ENCODE data around the gene ZNF652. TPM values are rescaled to one million over a fixed set of nuclear protein-coding genes. Genes with fewer than 3 reads are reported as not detected.

Gene ZNF652
- polyA plus RNA-seq, 1 of the 3 experiments (the other 2 are of a cell fraction), result 5.1 TPM

- TF ChIP-seq EP300 (IDR thresholded peaks at IDR 0.05; ENCODE audit: borderline replicate concordance in 1 of 2, low read depth in 1 of 2, low read length in 1 of 2) (no peak), ZBTB33 (IDR thresholded peaks at IDR 0.05; ENCODE audit: borderline replicate concordance, low read depth) (no peak)
These were observed 103.7 kb downstream of the ZNF652 start (continued) for GRCh38 chr17:49258394-49258793.

DNA sequence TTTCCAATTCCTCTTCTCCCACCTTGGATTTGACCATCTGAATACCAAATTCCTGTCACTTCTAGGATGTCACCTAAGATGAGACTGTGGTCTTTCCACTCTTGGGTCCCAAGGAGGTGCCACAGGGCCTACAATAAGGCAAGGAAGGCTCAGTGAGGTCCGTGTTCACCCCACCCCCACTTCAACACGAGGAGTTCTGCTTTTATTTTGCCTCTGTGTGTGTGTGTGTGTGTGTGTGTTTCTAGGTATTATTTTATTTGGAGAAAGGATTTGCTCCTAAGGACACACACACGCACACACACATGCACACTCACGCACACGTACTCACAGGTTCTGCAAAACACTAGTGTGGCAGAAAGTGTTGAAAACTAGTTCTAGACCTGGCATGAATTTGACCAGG, 106.9 kb downstream of the ZNF652 start:
- Histone ChIP-seq H2AFZ (ENCODE audit: low read depth) (no peak overlapping the region), H4K20me1 (ENCODE audit: insufficient read depth) (no peaks in the 10 kb centered on the region), H3K9me2 (no peaks in the 10 kb centered on the region), H3K36me3 (replicated peaks in 1 of 2; ENCODE audit: control insufficient read depth in 1 of 2, insufficient read depth in 2 of 2, low read length in 1 of 2) (no peaks in the 10 kb centered on the region), H3K27ac (ENCODE audit: low read depth in 2 of 2, low read length in 1 of 2) (no peak overlapping the region), H3F3A (replicated peaks; ENCODE audit: insufficient read depth) (peaks cover 4% of the 10 kb centered on the region), H3K9me3 (no peaks in the 10 kb centered on the region), H3K27me3 (ENCODE audit: insufficient read depth) (peaks cover 4% of the 10 kb centered on the region; the same call in 1 of the 2 replicates), H3K9ac (no peak overlapping the region), H3K79me2 (ENCODE audit: insufficient read depth) (no peaks in the 10 kb centered on the region), H3K4me3 (ENCODE audit: low read depth in 2 of 2, low read length in 1 of 2) (no peak overlapping the region), H3K4me1 (ENCODE audit: control insufficient read depth in 1 of 2, insufficient read depth in 2 of 2, low read depth in 1 of 2, low read length in 1 of 2) (peaks cover 2 to 4% of the 10 kb centered on the region in 2 experiments; a peak in 1 of 4 replicates), H3K4me2 (no peak overlapping the region)
- 61% methylated on average over 5 of the region's 5 CpGs for WGBS (ENCODE audit: low lambda C conversion rate)
- DNase-seq, result no peak
- ChIA-PET POLR2A (no interaction called here), CTCF (interaction anchor here (1.6 kb wide), 1 partner anchor 36 kb away, joined by 5 read pairs; no protein-coding TSS in a partner anchor)
- TF ChIP-seq REST (IDR thresholded peaks at IDR 0.05; ENCODE audit: low read depth, low read length) (no peak), NRF1 (IDR thresholded peaks at IDR 0.05; ENCODE audit: low read depth, low read length) (no peak), TAF1 (IDR thresholded peaks at IDR 0.05; ENCODE audit: borderline replicate concordance, low read depth, low read length) (no peak)
- TF ChIP-seq, protein P1, sequence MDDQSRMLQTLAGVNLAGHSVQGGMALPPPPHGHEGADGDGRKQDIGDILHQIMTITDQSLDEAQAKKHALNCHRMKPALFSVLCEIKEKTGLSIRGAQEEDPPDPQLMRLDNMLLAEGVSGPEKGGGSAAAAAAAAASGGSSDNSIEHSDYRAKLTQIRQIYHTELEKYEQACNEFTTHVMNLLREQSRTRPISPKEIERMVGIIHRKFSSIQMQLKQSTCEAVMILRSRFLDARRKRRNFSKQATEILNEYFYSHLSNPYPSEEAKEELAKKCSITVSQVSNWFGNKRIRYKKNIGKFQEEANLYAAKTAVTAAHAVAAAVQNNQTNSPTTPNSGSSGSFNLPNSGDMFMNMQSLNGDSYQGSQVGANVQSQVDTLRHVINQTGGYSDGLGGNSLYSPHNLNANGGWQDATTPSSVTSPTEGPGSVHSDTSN (IDR thresholded peaks at IDR 0.05), result no peak
- TF ChIP-seq, protein P2, sequence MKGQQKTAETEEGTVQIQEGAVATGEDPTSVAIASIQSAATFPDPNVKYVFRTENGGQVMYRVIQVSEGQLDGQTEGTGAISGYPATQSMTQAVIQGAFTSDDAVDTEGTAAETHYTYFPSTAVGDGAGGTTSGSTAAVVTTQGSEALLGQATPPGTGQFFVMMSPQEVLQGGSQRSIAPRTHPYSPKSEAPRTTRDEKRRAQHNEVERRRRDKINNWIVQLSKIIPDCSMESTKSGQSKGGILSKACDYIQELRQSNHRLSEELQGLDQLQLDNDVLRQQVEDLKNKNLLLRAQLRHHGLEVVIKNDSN (IDR thresholded peaks at IDR 0.05; ENCODE audit: borderline replicate concordance, low read depth), result no peak
